Measurements from ENCODE around the gene NOVA2. TPM values are rescaled to one million over a fixed set of nuclear protein-coding genes. Genes with fewer than 3 reads are reported as not detected.

The NOVA2 gene
- total RNA-seq, 1 donor = under 0.01 TPM

DNA sequence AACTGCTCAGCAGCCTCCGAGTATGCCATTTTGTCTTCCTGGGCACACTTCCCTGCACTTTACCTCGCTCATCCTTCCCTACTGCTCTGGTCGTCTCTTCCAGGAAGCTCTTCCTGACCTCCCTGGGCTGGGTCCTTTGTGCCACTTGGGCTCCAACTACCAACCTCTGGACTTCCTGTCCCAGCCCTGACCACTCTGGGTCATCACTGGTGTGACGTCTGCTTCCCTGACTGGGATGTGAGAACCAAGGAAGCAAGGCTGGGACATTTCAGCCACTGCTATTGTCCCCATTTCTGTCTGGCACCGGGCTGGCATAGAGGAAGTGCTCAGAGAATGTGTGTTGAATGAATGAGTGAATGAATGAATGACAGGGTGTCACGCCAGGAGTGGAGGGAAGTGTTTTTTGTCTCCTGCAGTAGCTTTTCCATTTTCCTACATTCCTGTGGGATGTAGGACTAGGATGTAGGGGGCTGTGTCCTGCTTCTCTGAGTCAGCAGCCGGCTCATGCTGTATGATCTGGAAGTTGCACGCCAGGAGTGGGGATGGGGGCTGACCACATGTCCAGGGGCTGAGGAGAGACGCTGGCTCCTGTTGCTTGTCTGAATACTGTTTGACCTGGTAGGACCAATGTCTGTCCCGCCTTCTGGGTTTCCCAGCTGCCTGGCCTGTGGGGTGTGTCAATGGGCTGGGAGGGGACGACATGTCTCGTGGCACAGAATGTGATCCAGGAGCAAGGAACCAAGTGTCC is 14.7 kb downstream of the NOVA2 start:
- no peaks in the 10 kb centered on the region for H3K27me3 ChIP-seq (ENCODE audit: insufficient read depth, low read length)
- H3K4me1 ChIP-seq (ENCODE audit: insufficient read depth, low read length) = no peaks in the 10 kb centered on the region
- H3K9me3 ChIP-seq (ENCODE audit: low read depth, low read length) = no peaks in the 10 kb centered on the region
- no peak overlapping the region for H3K4me3 ChIP-seq (ENCODE audit: low read length)

DNA sequence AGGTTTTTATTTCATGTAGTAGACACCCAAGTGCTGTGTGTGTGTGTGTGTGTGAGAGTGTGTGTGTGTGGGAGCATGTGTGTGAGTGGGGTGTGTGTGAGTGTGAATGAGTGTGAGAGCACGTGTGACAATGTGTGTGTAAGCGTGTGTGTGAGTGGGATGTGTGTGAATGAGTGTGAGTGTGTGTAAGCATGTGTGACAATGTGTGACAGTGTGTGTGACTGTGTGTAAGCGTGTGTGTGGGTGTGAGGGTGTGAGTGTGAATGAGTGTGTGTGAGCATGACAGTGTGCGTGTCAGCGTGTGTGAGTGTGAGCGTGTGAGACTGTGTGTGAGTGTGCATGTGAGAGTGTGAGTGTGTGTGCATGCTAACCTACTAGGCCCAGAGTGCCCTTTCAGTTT is 15.3 kb downstream of the NOVA2 start:
- no peak overlapping the region for H3K4me3 ChIP-seq (ENCODE audit: low read length)
- no peaks in the 10 kb centered on the region for H3K27me3 ChIP-seq (ENCODE audit: insufficient read depth, low read length)
- no peaks in the 10 kb centered on the region for H3K9me3 ChIP-seq (ENCODE audit: low read depth, low read length)
- H3K4me1 ChIP-seq (ENCODE audit: insufficient read depth, low read length) = no peaks in the 10 kb centered on the region

DNA sequence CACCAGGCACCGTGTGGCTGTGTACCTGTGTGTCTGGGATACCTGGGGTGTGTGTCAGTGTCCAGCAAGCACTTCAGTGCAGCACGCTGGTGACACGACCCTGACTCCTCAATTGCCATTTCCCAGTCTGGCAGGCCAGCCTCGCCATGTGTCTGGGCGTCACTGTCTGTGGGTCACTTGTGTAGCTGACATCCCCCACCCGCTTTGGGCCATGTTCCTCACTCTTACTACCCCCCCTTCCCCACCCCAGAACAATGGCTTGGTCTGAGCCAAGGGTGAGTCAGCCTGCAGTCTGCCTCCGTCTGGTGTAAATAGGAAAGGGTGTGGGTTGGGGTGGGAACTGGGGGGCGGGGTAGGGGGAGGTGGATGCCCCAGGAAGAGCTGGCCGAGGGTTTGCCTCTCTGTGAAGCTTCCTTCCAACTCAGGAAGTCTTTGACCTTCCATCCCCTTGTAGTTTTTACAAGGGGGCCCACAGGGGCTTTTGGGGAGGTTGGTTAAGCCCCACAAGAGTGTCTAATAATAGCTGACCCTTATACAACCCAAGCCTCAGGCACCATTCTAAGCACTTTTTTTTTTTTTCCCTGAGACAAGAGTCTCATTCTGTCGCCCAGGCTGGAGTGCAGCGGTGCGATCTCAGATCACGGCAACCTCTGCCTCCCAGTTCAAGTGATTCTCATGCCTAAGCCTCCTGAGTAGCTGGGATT is 17.6 kb downstream of the NOVA2 start:
- H3K4me1 ChIP-seq (ENCODE audit: insufficient read depth, low read length) = peaks cover 9% of the 10 kb centered on the region
- H3K4me3 ChIP-seq (ENCODE audit: low read length) = no peak overlapping the region
- no peaks in the 10 kb centered on the region for H3K27me3 ChIP-seq (ENCODE audit: insufficient read depth, low read length)
- H3K9me3 ChIP-seq (ENCODE audit: low read depth, low read length) = no peaks in the 10 kb centered on the region

GRCh38 chr19:45954156-45954555 is 19.5 kb downstream of the NOVA2 start:
- Histone ChIP-seq H3K9me3 (ENCODE audit: low read depth, low read length) (no peaks in the 10 kb centered on the region), H3K4me3 (ENCODE audit: low read length) (no peak overlapping the region), H3K4me1 (ENCODE audit: insufficient read depth, low read length) (peaks cover 9% of the 10 kb centered on the region), H3K27me3 (ENCODE audit: insufficient read depth, low read length) (no peaks in the 10 kb centered on the region)

DNA sequence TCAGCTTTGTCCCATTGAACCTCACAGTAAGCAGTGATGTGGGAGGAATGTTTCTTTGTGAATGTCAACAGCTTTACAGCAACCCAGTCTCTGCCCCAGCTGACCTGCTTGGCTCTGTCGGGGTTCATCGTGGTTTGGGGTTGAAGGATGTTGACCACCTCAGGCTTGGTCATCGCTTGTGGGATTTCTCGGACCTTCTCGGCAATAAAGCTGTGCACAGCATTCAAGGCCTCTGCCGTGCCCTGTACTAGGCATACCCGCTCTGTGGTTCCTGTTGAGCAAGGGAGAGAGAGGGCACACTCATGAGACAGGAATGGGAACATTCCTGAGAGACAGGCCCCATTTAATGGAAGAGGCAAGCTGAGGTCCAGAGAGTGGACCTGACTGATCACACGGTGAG is 20.0 kb downstream of the NOVA2 start:
- Histone ChIP-seq H3K9me3 (ENCODE audit: low read depth, low read length) (no peaks in the 10 kb centered on the region), H3K4me3 (ENCODE audit: low read length) (no peak overlapping the region), H3K4me1 (ENCODE audit: insufficient read depth, low read length) (peaks cover 9% of the 10 kb centered on the region), H3K27me3 (ENCODE audit: insufficient read depth, low read length) (no peaks in the 10 kb centered on the region)

DNA sequence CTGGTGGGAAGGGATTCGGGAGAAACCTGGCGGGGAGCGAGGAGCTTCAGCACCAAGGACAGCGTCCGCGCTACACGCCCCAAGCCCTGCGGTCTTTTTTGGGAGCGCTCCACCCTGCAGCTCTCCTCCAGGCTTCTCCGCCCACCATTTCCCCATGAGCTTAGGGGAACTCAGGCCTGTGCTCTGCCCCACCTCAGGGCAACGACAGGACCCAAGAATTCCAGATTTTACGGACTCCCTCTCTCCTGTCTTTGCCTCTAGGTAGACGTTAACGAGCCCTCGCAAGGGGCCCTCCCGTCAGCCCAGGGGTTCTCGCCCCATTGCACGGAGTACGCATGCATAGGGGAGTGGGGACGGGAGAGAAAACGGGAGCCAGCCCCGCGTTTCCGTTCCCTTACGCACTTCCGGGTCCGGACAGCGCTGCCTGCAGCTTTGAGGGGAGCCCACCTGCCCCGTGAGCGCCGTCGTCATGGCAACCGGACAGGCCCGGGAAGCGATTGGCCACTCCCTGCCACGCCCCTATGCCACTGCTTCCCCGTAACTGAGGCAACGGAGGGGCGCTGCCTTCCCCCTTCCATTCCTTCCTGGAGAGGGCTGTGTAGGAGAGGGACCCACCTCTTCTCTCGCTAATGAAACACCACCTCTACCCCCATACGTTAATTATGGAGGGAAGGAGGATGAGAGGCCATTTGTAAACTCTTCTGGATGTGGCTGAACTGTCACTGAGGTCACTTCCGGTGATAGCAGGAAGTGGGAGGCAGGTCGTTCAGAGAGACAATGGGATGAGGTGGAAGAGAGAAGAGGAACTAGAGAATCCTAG is 20.8 kb downstream of the NOVA2 start:
- Histone ChIP-seq H3K4me1 (ENCODE audit: insufficient read depth, low read length) (peaks cover 9% of the 10 kb centered on the region), H3K4me3 (ENCODE audit: low read length) (no peak overlapping the region), H3K9me3 (ENCODE audit: low read depth, low read length) (no peaks in the 10 kb centered on the region), H3K27me3 (ENCODE audit: insufficient read depth, low read length) (peaks cover 2% of the 10 kb centered on the region)

- Histone ChIP-seq H3K27me3 (ENCODE audit: insufficient read depth, low read length) (peaks cover 3% of the 10 kb centered on the region), H3K9me3 (ENCODE audit: low read depth, low read length) (no peaks in the 10 kb centered on the region), H3K4me1 (ENCODE audit: insufficient read depth, low read length) (peaks cover 9% of the 10 kb centered on the region), H3K4me3 (ENCODE audit: low read length) (no peak overlapping the region)
These were observed 21.4 kb downstream of the NOVA2 start for GRCh38 chr19:45952341-45952685.

GRCh38 chr19:45947926-45948325 is 25.7 kb downstream of the NOVA2 start:
- Histone ChIP-seq H3K4me3 (ENCODE audit: low read length) (no peak overlapping the region), H3K27me3 (ENCODE audit: insufficient read depth, low read length) (peaks cover 3% of the 10 kb centered on the region), H3K9me3 (ENCODE audit: low read depth, low read length) (no peaks in the 10 kb centered on the region), H3K4me1 (ENCODE audit: insufficient read depth, low read length) (peaks cover 5% of the 10 kb centered on the region)

DNA sequence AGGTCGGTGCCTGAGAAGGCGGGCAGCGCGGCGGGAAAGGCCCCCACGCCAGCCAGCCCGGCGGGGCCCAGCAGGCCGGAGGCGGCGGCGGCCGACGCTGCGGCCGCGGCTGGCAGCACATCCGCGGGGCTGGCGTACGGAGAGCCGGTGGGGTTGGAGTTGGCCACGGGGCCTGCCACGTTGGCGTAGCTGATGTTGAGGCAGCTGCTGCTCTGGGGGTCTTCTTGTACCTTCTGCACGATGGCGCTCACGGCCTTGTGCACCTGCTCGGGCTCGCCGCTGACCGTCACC is 33.2 kb downstream of the NOVA2 start:
- peaks cover 8% of the 10 kb centered on the region for H3K27me3 ChIP-seq (ENCODE audit: insufficient read depth, low read length)

GRCh38 chr19:45939792-45940514 is 33.7 kb downstream of the NOVA2 start:
- Histone ChIP-seq H3K4me1 (ENCODE audit: insufficient read depth, low read length) (no peaks in the 10 kb centered on the region), H3K9me3 (ENCODE audit: low read depth, low read length) (no peaks in the 10 kb centered on the region), H3K27me3 (ENCODE audit: insufficient read depth, low read length) (peaks cover 8% of the 10 kb centered on the region), H3K4me3 (ENCODE audit: low read length) (no peak overlapping the region)

More for the DNA sequence above, 33.2 kb downstream of the NOVA2 start:
- Histone ChIP-seq H3K4me3 (ENCODE audit: low read length) (no peak overlapping the region), H3K4me1 (ENCODE audit: insufficient read depth, low read length) (no peaks in the 10 kb centered on the region), H3K9me3 (ENCODE audit: low read depth, low read length) (no peaks in the 10 kb centered on the region)

GRCh38 chr19:45938733-45939319 is 34.8 kb downstream of the NOVA2 start:
- no peaks in the 10 kb centered on the region for H3K9me3 ChIP-seq (ENCODE audit: low read depth, low read length)
- H3K4me1 ChIP-seq (ENCODE audit: insufficient read depth, low read length) = no peaks in the 10 kb centered on the region
- peaks cover 10% of the 10 kb centered on the region for H3K27me3 ChIP-seq (ENCODE audit: insufficient read depth, low read length)
- H3K4me3 ChIP-seq (ENCODE audit: low read length) = no peak overlapping the region

GRCh38 chr19:45935267-45935666 is 38.4 kb downstream of the NOVA2 start:
- H3K9me3 ChIP-seq (ENCODE audit: low read depth, low read length) = no peaks in the 10 kb centered on the region
- H3K4me3 ChIP-seq (ENCODE audit: low read length) = no peak overlapping the region
- no peaks in the 10 kb centered on the region for H3K4me1 ChIP-seq (ENCODE audit: insufficient read depth, low read length)
- H3K27me3 ChIP-seq (ENCODE audit: insufficient read depth, low read length) = peaks cover 10% of the 10 kb centered on the region

GRCh38 chr19:45934551-45935230 is 39.0 kb downstream of the NOVA2 start:
- no peaks in the 10 kb centered on the region for H3K9me3 ChIP-seq (ENCODE audit: low read depth, low read length)
- no peaks in the 10 kb centered on the region for H3K4me1 ChIP-seq (ENCODE audit: insufficient read depth, low read length)
- no peak overlapping the region for H3K4me3 ChIP-seq (ENCODE audit: low read length)
- H3K27me3 ChIP-seq (ENCODE audit: insufficient read depth, low read length) = peaks cover 9% of the 10 kb centered on the region

DNA sequence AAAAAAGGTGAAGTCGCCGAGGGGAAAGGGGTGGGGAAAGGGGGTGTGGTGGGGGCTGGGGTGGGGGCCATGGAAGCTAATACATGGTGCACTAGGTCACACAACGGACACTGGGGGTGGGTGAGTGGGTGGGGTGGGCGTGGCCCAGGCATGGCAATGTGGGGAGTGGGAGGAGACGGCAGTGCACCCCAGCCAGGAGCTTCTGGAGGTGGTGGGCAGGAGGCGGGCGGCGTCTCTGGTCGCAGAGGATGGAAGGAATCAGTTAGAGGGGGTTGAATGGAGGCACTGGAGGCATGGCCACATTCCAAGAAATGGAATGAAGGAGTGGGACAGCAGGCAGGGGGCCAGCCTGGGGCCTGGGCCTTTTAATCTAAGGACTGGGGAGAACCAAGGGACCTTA is 39.9 kb downstream of the NOVA2 start:
- Histone ChIP-seq H3K9me3 (ENCODE audit: low read depth, low read length) (no peaks in the 10 kb centered on the region), H3K4me1 (ENCODE audit: insufficient read depth, low read length) (no peaks in the 10 kb centered on the region), H3K4me3 (ENCODE audit: low read length) (no peak overlapping the region), H3K27me3 (ENCODE audit: insufficient read depth, low read length) (peaks cover 3% of the 10 kb centered on the region)

All from mononuclear cell (primary cell).